ENCODE measurements around the gene CELF5. TPM values are rescaled to one million over a fixed set of nuclear protein-coding genes. Genes with fewer than 3 reads are reported as not detected.
"Not testable (repeated sequence)": the region's sequence is repeated elsewhere in the genome, so short reads cannot be mapped to it uniquely, and the experiment has no call there.

The CELF5 gene
- total RNA-seq, 6 experiments from 2014 or later: 0.07 to 1.6 (median 0.34) TPM

- intact Hi-C loops (cut with DNase I): no loop called here
- WGBS (ENCODE audit: insufficient coverage, low coverage, low lambda C conversion rate, missing lambda C conversion rate): 61% methylated on average over 12 of the region's 14 CpGs
- TF ChIP-seq, protein P1, sequence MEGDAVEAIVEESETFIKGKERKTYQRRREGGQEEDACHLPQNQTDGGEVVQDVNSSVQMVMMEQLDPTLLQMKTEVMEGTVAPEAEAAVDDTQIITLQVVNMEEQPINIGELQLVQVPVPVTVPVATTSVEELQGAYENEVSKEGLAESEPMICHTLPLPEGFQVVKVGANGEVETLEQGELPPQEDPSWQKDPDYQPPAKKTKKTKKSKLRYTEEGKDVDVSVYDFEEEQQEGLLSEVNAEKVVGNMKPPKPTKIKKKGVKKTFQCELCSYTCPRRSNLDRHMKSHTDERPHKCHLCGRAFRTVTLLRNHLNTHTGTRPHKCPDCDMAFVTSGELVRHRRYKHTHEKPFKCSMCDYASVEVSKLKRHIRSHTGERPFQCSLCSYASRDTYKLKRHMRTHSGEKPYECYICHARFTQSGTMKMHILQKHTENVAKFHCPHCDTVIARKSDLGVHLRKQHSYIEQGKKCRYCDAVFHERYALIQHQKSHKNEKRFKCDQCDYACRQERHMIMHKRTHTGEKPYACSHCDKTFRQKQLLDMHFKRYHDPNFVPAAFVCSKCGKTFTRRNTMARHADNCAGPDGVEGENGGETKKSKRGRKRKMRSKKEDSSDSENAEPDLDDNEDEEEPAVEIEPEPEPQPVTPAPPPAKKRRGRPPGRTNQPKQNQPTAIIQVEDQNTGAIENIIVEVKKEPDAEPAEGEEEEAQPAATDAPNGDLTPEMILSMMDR (IDR thresholded peaks at IDR 0.05): no peak
- no peak for TF ChIP-seq POLR2A (IDR thresholded peaks at IDR 0.05)
- Histone ChIP-seq H3K4me1 (peaks cover 0 to 22% (median 3%) of the 10 kb centered on the region in 4 donors), H3K27me3 (no peaks in the 10 kb centered on the region), H3K9me3 (no peaks in the 10 kb centered on the region), H3K27ac (no peak overlapping the region), H3K36me3 (no peaks in the 10 kb centered on the region), H3K4me3 (no peak overlapping the region)
- DNase-seq (no peak), ATAC-seq (no peak)
These were observed 71.1 kb downstream of the CELF5 start for GRCh38 chr19:3295581-3295980.

DNA sequence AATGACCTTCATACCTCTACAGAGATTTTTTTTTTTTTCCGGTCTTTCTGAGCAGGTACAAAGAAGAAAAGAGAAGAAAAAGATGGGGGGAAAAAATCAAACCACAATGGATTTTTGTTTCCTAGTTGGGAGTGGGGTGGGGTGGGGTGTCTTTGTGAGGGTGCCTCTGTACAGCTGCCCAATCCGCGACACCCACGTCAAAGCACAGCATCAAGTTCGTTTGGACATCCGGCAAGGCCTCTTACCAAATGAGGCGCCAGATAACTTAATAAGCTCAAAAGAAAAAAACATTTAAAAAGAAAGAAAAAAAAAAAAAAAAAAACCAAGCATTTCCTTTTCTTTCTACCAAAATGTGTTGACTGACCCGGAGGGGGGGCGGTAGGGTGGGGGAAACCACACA is 71.6 kb downstream of the CELF5 start:
- WGBS (ENCODE audit: insufficient coverage, low coverage, low lambda C conversion rate, missing lambda C conversion rate): 51% methylated on average over 8 of the region's 9 CpGs
- no peaks in the 10 kb centered on the region for H3K9me3 ChIP-seq

DNA sequence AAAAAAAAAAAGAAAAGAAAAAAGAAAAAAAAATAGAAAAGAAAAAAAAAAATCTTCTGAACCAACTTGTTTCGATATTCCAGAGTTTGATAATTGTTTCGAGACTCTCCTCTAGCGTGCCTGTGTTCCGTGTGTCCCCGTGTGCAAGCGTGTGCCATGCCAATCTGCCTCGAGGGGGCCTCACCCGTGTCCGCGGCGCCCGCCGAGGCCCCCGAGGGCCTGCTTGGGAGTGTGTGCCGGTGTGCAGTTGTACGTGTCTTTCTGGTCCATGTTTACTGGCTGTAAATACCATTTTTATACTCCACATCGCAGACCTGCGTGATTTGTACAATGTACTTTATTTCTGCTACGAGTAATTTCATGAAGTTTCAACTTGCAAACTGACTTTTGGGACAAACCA is 72.0 kb downstream of the CELF5 start:
- Histone ChIP-seq H3K36me3 (no peaks in the 10 kb centered on the region), H3K9me3 (no peaks in the 10 kb centered on the region), H3K27me3 (no peaks in the 10 kb centered on the region), H3K4me1 (peaks cover 0 to 22% (median 3%) of the 10 kb centered on the region in 4 donors), H3K4me3 (no peak overlapping the region), H3K27ac (no peak overlapping the region)
- intact Hi-C loops (cut with DNase I): no loop called here
- WGBS (ENCODE audit: insufficient coverage, low coverage, low lambda C conversion rate, missing lambda C conversion rate): 87% methylated on average over 14 of the region's 19 CpGs
- TF ChIP-seq, protein P1 (IDR thresholded peaks at IDR 0.05): no peak
- no peak for TF ChIP-seq POLR2A (IDR thresholded peaks at IDR 0.05)
- no peak for DNase-seq
- no peak for ATAC-seq

More for the DNA sequence above, 71.6 kb downstream of the CELF5 start:
- no peak for ATAC-seq
- H3K36me3 ChIP-seq: no peaks in the 10 kb centered on the region
- no peak overlapping the region for H3K4me3 ChIP-seq
- DNase-seq: no peak
- no peaks in the 10 kb centered on the region for H3K27me3 ChIP-seq
- no peak for TF ChIP-seq POLR2A (IDR thresholded peaks at IDR 0.05)
- TF ChIP-seq, protein P1 (IDR thresholded peaks at IDR 0.05): no peak
- H3K27ac ChIP-seq: no peak overlapping the region
- peaks cover 0 to 22% (median 3%) of the 10 kb centered on the region in 4 donors for H3K4me1 ChIP-seq
- intact Hi-C loops (cut with DNase I): no loop called here

DNA sequence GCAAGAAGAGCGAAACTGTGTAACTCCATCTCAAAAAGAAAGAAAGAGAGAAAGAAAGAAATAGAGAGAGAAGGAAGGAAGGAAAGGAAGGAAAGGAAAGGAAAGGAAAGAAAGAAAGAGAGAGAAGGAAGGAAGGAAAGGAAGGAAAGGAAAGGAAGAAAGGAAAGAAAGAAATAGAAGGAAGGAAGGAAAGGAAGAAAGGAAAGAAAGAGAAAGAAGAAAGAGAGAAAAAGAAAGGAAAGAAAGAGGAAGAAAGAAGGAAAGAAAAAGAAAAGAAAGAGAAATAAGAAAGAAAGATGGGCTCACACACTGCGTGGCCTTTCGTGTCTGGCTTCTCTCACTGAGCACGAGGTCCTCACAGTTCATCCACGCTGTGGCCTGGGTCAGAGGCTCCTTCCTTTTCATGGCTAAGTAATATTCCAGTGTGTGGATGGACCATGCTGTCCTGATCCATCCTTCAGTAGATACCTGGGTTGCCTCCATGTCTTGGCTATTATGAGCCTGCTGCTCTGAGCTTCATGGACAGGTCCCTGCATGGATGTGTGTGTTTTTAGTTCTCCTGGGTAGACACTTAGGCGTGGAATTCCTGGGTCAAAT is 74.5 kb downstream of the CELF5 start:
- peaks cover 0 to 6% (median 0%) of the 10 kb centered on the region in 4 donors for H3K4me1 ChIP-seq
- no peak for ATAC-seq
- H3K27me3 ChIP-seq: no peaks in the 10 kb centered on the region
- no peak overlapping the region for H3K27ac ChIP-seq
- no peaks in the 10 kb centered on the region for H3K9me3 ChIP-seq
- WGBS (ENCODE audit: insufficient coverage, low coverage, low lambda C conversion rate, missing lambda C conversion rate): 83% methylated on average over 5 of the region's 6 CpGs
- TF ChIP-seq, protein P1 (IDR thresholded peaks at IDR 0.05): no peak
- no peak for TF ChIP-seq POLR2A (IDR thresholded peaks at IDR 0.05)
- no peaks in the 10 kb centered on the region for H3K36me3 ChIP-seq
- no peak overlapping the region for H3K4me3 ChIP-seq
- intact Hi-C loops (cut with DNase I): no loop called here
- DNase-seq: no peak

GRCh38 chr19:3300566-3300965 is 76.1 kb downstream of the CELF5 start:
- H3K27me3 ChIP-seq; H3K4me3 ChIP-seq; H3K9me3 ChIP-seq; intact Hi-C loops (cut with DNase I); H3K36me3 ChIP-seq; H3K4me1 ChIP-seq: not testable (repeated sequence)
- peak overlapping the region in 1 of 3 donors; percentile 53 for H3K27ac ChIP-seq
- 21% methylated on average over 8 of the region's 8 CpGs for WGBS (ENCODE audit: insufficient coverage, low coverage, low lambda C conversion rate, missing lambda C conversion rate)
- peak; percentile 61 to 83 (median 74) for ATAC-seq
- peak; percentile 48 to 76 (median 74) for DNase-seq

Data from right lobe of liver (tissue), 6 donors.